Dermis blood vessel endothelial cell (primary cell): ENCODE results near the gene MEPCE. TPM values are rescaled to one million over a fixed set of nuclear protein-coding genes. Genes with fewer than 3 reads are reported as not detected.
"Not testable (repeated sequence)": the region's sequence is repeated elsewhere in the genome, so short reads cannot be mapped to it uniquely, and the experiment has no call there.

ENCODE experiments used
- DNase-seq: peaks from one replicate; pipeline ENCODE4 v3.0.0; 2010
- total RNA-seq: library from RNA; depleted of rRNA; stranded (reverse); fragments of >200 nt; gene quantifications from 2 replicates; pipeline ENCODE4 v1.2.3, GENCODE V29; 2014

Gene MEPCE, protein sequence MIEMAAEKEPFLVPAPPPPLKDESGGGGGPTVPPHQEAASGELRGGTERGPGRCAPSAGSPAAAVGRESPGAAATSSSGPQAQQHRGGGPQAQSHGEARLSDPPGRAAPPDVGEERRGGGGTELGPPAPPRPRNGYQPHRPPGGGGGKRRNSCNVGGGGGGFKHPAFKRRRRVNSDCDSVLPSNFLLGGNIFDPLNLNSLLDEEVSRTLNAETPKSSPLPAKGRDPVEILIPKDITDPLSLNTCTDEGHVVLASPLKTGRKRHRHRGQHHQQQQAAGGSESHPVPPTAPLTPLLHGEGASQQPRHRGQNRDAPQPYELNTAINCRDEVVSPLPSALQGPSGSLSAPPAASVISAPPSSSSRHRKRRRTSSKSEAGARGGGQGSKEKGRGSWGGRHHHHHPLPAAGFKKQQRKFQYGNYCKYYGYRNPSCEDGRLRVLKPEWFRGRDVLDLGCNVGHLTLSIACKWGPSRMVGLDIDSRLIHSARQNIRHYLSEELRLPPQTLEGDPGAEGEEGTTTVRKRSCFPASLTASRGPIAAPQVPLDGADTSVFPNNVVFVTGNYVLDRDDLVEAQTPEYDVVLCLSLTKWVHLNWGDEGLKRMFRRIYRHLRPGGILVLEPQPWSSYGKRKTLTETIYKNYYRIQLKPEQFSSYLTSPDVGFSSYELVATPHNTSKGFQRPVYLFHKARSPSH
- total RNA-seq, result 54.3 and 56.5 TPM in 2 replicates

DNA sequence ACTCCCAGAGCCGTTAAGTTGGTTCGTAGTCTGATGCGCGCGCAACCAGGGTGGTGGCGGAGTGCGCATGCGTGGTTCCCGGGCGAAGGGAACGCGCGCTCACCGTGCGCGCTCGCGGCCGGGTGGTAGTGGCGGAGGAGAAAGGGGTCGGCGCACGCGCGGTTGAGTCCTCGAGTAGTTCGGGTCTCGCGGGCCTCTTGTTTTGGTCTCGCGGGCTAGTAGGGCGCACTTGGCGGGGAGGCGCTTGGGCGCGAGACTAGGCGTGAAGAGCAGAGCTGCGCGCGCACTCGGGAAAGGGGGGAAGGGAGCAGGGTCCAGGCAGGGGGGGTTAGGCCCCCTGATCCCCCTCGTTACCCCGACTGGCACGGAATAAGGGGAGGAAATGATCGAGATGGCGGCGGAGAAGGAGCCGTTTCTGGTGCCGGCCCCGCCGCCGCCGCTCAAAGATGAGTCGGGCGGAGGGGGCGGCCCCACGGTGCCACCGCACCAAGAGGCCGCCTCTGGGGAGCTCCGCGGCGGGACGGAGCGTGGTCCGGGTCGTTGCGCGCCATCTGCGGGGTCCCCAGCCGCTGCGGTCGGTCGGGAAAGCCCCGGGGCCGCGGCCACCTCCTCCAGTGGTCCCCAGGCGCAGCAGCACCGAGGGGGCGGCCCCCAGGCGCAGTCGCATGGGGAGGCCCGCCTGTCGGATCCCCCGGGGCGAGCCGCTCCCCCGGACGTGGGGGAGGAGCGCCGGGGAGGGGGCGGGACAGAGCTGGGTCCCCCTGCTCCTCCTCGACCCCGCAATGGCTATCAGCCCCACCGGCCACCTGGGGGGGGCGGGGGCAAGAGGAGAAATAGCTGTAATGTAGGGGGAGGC, at the start of gene MEPCE:
MEPCE (plus strand) TSS at position 195 of the 856 bp plus-strand sequence; CDS start at position 383, 188 bp downstream.
- DNase-seq, result peak; percentile 97

DNA sequence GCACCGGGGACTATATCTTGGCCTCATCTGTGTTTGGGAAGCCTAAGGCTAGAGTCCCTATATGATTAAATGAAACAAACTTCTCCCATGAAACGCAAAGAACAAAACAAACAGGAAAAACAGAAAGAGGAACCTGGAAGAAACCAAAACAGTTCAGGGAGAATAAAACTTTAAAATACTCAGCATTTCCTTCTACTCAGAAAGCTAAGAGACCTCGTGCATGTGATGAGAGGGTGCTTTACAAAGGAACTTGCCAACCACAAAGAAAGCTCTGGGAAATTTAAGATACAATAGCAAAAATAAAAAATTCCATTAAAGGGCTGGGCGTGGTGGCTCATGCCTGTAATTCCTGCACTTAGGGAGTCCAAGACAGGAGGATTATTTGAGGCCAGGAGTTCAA, 49.4 kb upstream of the MEPCE start:
- DNase-seq, result no peak

GRCh38 chr7:100381531-100382233, 47.9 kb upstream of the MEPCE start:
- DNase-seq, result not testable (repeated sequence)

DNA sequence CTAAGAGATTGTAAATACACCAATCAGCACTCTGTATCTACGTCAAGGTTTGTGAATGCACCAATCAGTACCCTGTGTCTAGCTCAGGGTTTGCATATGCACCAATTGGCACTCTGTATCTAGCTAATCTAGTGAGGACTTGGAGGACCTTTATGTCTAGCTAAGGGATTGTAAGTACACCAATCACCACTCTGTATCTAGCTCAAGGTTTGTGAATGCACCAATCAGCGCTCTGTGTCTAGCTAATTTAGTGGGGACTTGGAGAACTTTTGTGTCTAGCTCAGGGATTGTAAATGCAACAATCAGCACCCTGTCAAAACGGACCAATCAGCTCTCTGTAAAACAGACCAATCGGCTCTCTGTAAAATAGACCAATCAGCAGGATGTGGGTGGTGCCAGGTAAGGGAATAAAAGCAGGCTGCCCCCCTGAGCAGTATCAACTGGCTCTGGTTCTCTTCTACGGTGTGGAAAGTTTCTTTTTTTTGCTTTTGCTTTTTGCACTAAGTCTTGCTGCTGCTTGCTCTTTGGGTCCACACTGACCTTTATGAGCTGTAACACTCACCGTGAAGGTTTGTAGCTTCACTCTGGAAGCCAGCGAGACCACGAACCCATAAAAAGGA, 47.3 kb upstream of the MEPCE start:
- DNase-seq, result not testable (repeated sequence)

GRCh38 chr7:100384628-100385294, 44.9 kb upstream of the MEPCE start:
- DNase-seq, result peak; percentile 41

GRCh38 chr7:100386940-100387339, 42.7 kb upstream of the MEPCE start:
- DNase-seq, result no peak

DNA sequence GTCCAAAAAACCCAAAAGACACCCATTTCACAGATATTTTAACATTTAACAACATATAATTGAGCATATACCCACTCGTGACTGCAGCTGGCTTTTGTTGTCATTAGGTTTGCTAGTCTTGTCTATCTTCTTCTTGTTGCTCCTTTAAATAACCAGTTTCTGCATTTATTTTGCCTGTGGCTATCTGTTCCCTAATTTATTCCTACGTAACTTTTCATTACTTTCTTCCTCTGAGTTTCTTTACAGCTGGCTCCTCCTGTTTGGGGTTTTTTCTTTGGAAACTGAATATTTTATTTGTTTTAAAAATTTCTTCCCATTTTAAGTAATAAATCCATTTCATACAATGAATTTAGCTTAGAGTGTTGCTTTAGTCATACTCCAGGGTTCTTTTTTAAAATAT, 41.9 kb upstream of the MEPCE start:
- no peak for DNase-seq

DNA sequence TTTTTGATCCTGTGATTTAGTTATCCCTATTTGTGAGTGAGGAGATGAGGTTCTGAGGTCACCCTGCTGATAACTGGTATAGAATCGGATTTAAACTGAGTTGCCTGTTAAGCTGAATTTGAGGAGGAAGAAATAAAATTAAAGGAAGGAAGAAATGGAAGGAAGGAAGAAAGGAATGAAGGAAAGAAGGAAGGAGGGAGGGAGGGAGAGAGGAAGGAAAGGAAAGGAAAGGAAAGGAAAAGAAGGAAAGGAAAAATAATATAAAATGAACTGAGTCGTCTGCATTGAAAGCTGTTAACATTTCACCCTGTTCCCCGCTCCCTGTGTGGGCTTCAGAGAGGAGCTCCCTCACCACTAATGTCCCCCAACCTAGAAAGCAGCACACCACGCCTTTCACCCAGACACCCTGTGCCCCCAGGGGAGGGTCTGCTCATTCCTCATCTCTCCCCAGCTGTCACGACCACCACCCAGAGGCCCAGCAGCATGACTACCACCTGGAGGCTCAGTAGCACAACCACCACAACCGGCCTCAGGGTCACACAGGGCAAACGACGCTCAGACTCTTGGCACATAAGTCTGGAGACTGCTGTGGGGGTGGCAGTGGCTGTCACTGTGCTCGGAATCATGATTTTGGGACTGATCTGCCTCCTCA, 40.1 kb upstream of the MEPCE start:
- no peak for DNase-seq

GRCh38 chr7:100390286-100391009, 39.2 kb upstream of the MEPCE start:
- no peak for DNase-seq

- DNase-seq, result no peak
These were observed 36.3 kb upstream of the MEPCE start for GRCh38 chr7:100393233-100393905.

DNA sequence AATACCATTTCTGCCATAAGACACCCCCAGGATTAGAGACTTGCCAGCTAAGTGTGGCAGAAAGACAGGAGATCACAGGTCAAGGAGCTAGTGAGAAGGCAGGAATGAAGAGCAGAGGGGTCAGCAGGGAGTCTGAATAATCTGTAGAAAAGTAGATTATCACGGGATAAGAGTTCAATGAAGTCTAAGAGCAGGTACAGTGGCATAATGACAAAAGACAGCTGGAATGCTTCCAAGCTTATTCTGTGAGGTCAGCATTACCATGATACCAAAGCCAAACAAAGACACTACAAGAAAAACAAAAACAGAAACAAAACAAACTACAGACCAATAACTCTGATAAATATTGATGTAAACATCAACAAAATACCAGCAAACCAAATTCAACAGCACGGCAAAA, 35.6 kb upstream of the MEPCE start:
- DNase-seq, result no peak

- DNase-seq, result no peak
These were observed 33.1 kb upstream of the MEPCE start for GRCh38 chr7:100396421-100396982.

GRCh38 chr7:100397315-100398081, 32.1 kb upstream of the MEPCE start:
- no peak for DNase-seq

DNA sequence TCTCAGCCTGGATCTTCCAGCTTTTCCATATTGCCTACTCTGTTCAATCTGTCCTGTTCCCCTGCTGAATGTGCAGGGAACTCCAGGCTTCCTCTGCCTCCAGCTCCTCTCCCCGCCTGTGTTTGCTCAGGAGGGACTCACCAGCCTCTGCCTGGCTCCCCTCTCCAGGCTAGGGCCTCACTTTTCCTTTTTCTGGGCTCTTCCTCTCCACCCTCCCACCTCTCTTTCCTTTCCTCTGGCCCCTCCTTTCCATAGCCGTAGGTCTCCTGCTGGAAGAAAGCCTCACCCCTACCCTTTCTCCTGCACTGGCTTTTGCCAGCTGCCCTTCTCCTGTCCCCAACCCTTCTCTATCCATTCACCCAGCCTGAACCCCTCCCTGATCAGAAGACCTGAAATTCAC, 31.4 kb upstream of the MEPCE start:
- DNase-seq, result no peak

DNA sequence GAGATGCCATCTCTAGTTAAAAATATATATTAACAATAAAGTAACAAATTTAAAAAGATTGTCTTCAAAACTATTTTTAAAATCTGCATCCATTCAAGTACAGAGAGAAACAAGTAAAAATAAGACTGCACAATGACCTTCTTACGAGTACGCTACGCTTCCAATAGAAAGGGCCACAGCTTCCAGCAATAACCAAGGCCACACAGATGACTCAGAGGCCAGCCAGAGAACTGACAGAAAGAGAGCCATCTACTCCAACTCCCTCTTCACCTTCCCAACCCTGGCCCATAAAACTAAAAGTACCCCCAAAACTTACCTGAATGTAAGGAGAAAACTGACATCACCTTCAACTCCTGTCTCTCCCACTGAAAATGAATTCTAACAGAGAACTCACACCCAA, 29.6 kb upstream of the MEPCE start:
- DNase-seq, result no peak

- peak; percentile 46 for DNase-seq
These were observed 29.0 kb upstream of the MEPCE start for GRCh38 chr7:100400656-100401055.

- no peak for DNase-seq
These were observed 27.8 kb upstream of the MEPCE start for GRCh38 chr7:100401811-100402210.

DNA sequence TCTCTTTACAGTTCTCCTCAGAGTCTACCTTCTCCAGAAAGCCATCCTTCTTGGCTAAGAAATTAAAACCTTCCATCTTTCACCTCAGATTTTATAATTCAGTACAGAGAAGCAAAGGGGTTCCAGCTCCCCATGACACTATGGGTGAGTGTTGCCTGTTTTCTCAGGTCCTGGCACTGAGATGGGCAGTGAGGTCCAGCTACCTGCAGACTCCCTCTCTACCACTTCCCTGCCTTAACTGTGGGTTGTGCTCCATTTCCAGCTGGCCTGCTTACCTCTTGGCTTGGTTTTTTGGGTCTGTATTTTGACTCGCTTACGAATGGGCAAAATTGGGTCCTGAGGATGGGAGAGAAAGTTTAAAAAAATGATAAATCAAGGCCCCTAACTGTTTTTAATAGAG, 27.4 kb upstream of the MEPCE start:
- DNase-seq, result no peak
